Nephron (organoid): Measurements from ENCODE around the gene RBPJL.

Experiments
- H3K27ac Mint-ChIP-seq, 3 experiments: 2 replicates each; pipeline ENCODE4 v1.8.0; 2020; ENCODE audit warnings: mixed read lengths in 3 of 3, mild to moderate bottlenecking in 2 of 3, moderate library complexity in 1 of 3
- H3K27me3 Mint-ChIP-seq: 2 replicates; pipeline ENCODE4 v1.8.0; 2021; ENCODE audit warnings: low read depth, mild to moderate bottlenecking, moderate library complexity, mixed read lengths
- H3K36me3 Mint-ChIP-seq: 2 replicates; pipeline ENCODE4 v1.8.0; 2020; ENCODE audit warnings: low read depth, mixed read lengths
- H3K4me1 Mint-ChIP-seq: 2 replicates; pipeline ENCODE4 v1.8.0; 2020; ENCODE audit warnings: mixed read lengths
- H3K4me3 Mint-ChIP-seq, 3 experiments: 2 replicates each; pipeline ENCODE4 v1.8.0; 2020; ENCODE audit warnings: mild to moderate bottlenecking in 3 of 3, mixed read lengths in 3 of 3, moderate library complexity in 2 of 3
- H3K9me3 Mint-ChIP-seq: 2 replicates; pipeline ENCODE4 v1.8.0; 2020; ENCODE audit warnings: mixed read lengths
- CTCF ChIP-seq, 3 experiments: fragments of 200-600 bp; sonication (generic); IDR thresholded peaks; one replicate each; pipeline ENCODE4 v1.5.0; 2021; ENCODE audit warnings: antibody characterized with exemption in 3 of 3; ENCODE audit not compliant: unreplicated experiment in 3 of 3

The RBPJL gene

GRCh38 chr20:45316150-45317080 is 9.8 kb downstream of the RBPJL start:
- Mint-ChIP-seq H3K4me3 (no peak overlapping the region), H3K4me1 (no peaks in the 10 kb centered on the region), H3K27ac (no peak overlapping the region), H3K27me3 (peaks cover 16% of the 10 kb centered on the region), H3K9me3 (no peaks in the 10 kb centered on the region), H3K36me3 (no peaks in the 10 kb centered on the region)
- no peak for TF ChIP-seq CTCF (IDR thresholded peaks at IDR 0.05; ENCODE audit: unreplicated experiment in 3 of 3)

- Mint-ChIP-seq H3K36me3 (no peaks in the 10 kb centered on the region), H3K27me3 (peaks cover 10% of the 10 kb centered on the region), H3K4me1 (no peaks in the 10 kb centered on the region), H3K4me3 (no peak overlapping the region), H3K9me3 (no peaks in the 10 kb centered on the region), H3K27ac (no peak overlapping the region)
- TF ChIP-seq CTCF (IDR thresholded peaks at IDR 0.05; ENCODE audit: unreplicated experiment in 3 of 3), result no peak
These were observed 11.2 kb downstream of the RBPJL start for GRCh38 chr20:45317826-45318225.

GRCh38 chr20:45318386-45318939 is 11.8 kb downstream of the RBPJL start:
- no peaks in the 10 kb centered on the region for H3K9me3 Mint-ChIP-seq
- TF ChIP-seq CTCF (IDR thresholded peaks at IDR 0.05; ENCODE audit: unreplicated experiment in 3 of 3), result no peak
- no peak overlapping the region for H3K4me3 Mint-ChIP-seq
- H3K27ac Mint-ChIP-seq, result no peak overlapping the region
- no peaks in the 10 kb centered on the region for H3K36me3 Mint-ChIP-seq
- peaks cover 7% of the 10 kb centered on the region for H3K27me3 Mint-ChIP-seq
- H3K4me1 Mint-ChIP-seq, result no peaks in the 10 kb centered on the region

- no peaks in the 10 kb centered on the region for H3K36me3 Mint-ChIP-seq
- TF ChIP-seq CTCF (IDR thresholded peaks at IDR 0.05; ENCODE audit: unreplicated experiment in 3 of 3), result no peak
- no peaks in the 10 kb centered on the region for H3K9me3 Mint-ChIP-seq
- peaks cover 4% of the 10 kb centered on the region for H3K27me3 Mint-ChIP-seq
- H3K27ac Mint-ChIP-seq, result no peak overlapping the region
- no peaks in the 10 kb centered on the region for H3K4me1 Mint-ChIP-seq
- no peak overlapping the region for H3K4me3 Mint-ChIP-seq
These were observed 12.3 kb downstream of the RBPJL start for GRCh38 chr20:45318948-45319347.

- H3K27ac Mint-ChIP-seq, result no peak overlapping the region
- no peaks in the 10 kb centered on the region for H3K9me3 Mint-ChIP-seq
- no peaks in the 10 kb centered on the region for H3K36me3 Mint-ChIP-seq
- H3K27me3 Mint-ChIP-seq, result no peaks in the 10 kb centered on the region
- no peak for TF ChIP-seq CTCF (IDR thresholded peaks at IDR 0.05; ENCODE audit: unreplicated experiment in 3 of 3)
- H3K4me1 Mint-ChIP-seq, result no peaks in the 10 kb centered on the region
- H3K4me3 Mint-ChIP-seq, result no peak overlapping the region
These were observed 14.4 kb downstream of the RBPJL start for GRCh38 chr20:45320948-45321595.
